ENCODE results near the gene MOGAT2.

DNA sequence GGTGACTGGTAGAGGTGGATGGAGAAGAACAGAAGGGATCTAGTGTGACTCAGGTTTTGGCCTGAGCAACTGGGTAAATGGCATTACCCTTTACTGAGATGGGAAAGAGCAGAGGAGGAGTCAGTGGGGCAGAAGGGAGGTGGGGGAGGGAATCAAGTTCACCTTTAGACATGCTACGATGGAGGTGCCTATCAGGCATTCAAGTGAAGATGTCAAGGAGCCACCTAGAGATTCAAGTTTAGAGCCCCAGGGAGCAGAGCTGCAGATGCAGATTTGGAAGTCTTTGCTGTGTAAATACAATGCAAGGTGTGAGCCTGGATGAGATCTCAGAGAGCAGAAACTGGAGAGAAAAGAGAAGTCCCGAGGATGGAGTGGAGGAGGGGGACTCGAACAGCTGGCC is 979 bp upstream of the MOGAT2 start:
- TF ChIP-seq POLR2A (IDR thresholded peaks at IDR 0.05; ENCODE audit: borderline replicate concordance, extremely low read depth, insufficient read depth, insufficient read length), result no peak
- no peak for TF ChIP-seq POLR2AphosphoS5 (IDR thresholded peaks at IDR 0.05; ENCODE audit: low read depth, low read length)
- TF ChIP-seq, protein P1, sequence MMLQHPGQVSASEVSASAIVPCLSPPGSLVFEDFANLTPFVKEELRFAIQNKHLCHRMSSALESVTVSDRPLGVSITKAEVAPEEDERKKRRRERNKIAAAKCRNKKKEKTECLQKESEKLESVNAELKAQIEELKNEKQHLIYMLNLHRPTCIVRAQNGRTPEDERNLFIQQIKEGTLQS (IDR thresholded peaks at IDR 0.05), result no peak
- no peak for TF ChIP-seq EZH2phosphoT487 (IDR thresholded peaks at IDR 0.05; ENCODE audit: borderline replicate concordance)
- TF ChIP-seq, protein P2, sequence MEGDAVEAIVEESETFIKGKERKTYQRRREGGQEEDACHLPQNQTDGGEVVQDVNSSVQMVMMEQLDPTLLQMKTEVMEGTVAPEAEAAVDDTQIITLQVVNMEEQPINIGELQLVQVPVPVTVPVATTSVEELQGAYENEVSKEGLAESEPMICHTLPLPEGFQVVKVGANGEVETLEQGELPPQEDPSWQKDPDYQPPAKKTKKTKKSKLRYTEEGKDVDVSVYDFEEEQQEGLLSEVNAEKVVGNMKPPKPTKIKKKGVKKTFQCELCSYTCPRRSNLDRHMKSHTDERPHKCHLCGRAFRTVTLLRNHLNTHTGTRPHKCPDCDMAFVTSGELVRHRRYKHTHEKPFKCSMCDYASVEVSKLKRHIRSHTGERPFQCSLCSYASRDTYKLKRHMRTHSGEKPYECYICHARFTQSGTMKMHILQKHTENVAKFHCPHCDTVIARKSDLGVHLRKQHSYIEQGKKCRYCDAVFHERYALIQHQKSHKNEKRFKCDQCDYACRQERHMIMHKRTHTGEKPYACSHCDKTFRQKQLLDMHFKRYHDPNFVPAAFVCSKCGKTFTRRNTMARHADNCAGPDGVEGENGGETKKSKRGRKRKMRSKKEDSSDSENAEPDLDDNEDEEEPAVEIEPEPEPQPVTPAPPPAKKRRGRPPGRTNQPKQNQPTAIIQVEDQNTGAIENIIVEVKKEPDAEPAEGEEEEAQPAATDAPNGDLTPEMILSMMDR (IDR thresholded peaks at IDR 0.05 in 2 of 3, conservative IDR thresholded peaks at IDR 0.05 in 1 of 3; ENCODE audit: borderline replicate concordance in 1 of 3, insufficient read depth in 1 of 3, low read depth in 2 of 3, low read length in 2 of 3), result no peak
- TF ChIP-seq, protein P3, sequence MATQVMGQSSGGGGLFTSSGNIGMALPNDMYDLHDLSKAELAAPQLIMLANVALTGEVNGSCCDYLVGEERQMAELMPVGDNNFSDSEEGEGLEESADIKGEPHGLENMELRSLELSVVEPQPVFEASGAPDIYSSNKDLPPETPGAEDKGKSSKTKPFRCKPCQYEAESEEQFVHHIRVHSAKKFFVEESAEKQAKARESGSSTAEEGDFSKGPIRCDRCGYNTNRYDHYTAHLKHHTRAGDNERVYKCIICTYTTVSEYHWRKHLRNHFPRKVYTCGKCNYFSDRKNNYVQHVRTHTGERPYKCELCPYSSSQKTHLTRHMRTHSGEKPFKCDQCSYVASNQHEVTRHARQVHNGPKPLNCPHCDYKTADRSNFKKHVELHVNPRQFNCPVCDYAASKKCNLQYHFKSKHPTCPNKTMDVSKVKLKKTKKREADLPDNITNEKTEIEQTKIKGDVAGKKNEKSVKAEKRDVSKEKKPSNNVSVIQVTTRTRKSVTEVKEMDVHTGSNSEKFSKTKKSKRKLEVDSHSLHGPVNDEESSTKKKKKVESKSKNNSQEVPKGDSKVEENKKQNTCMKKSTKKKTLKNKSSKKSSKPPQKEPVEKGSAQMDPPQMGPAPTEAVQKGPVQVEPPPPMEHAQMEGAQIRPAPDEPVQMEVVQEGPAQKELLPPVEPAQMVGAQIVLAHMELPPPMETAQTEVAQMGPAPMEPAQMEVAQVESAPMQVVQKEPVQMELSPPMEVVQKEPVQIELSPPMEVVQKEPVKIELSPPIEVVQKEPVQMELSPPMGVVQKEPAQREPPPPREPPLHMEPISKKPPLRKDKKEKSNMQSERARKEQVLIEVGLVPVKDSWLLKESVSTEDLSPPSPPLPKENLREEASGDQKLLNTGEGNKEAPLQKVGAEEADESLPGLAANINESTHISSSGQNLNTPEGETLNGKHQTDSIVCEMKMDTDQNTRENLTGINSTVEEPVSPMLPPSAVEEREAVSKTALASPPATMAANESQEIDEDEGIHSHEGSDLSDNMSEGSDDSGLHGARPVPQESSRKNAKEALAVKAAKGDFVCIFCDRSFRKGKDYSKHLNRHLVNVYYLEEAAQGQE (IDR thresholded peaks at IDR 0.05; ENCODE audit: low read depth), result no peak
- TF ChIP-seq SRF (IDR thresholded peaks at IDR 0.05; ENCODE audit: low read depth), result no peak
- TF ChIP-seq ELF1 (IDR thresholded peaks at IDR 0.05; ENCODE audit: borderline replicate concordance, low read depth), result no peak
- TF ChIP-seq TCF7L2 (IDR thresholded peaks at IDR 0.05; ENCODE audit: borderline replicate concordance, extremely low read depth, insufficient read depth, insufficient read length), result no peak
- TF ChIP-seq YY1 (IDR thresholded peaks at IDR 0.05; ENCODE audit: extremely low read depth, insufficient replicate concordance, low read depth, low read length), result no peak
